ENCODE measurements around the gene SNX13.
"Not testable (repeated sequence)": the region's sequence is repeated elsewhere in the genome, so short reads cannot be mapped to it uniquely, and the experiment has no call there.

SNX13 gene

GRCh38 chr7:17849504-17849903 is 90.8 kb downstream of the SNX13 start:
- no peak for DNase-seq (ENCODE audit: low spot score)

GRCh38 chr7:17848516-17848915 is 91.8 kb downstream of the SNX13 start:
- no peak for DNase-seq (ENCODE audit: low spot score)

- DNase-seq (ENCODE audit: low spot score) = no peak
Measured at GRCh38 chr7:17846935-17847334, 93.4 kb downstream of the SNX13 start.

- no peak for DNase-seq (ENCODE audit: low spot score)
Measured at GRCh38 chr7:17845197-17845547, 95.1 kb downstream of the SNX13 start.

- DNase-seq (ENCODE audit: low spot score) = no peak
Measured at GRCh38 chr7:17844514-17845196, 95.6 kb downstream of the SNX13 start.

GRCh38 chr7:17844022-17844421 is 96.3 kb downstream of the SNX13 start:
- no peak for DNase-seq (ENCODE audit: low spot score)

GRCh38 chr7:17843041-17843440 is 97.3 kb downstream of the SNX13 start:
- no peak for DNase-seq (ENCODE audit: low spot score)

- DNase-seq (ENCODE audit: low spot score) = no peak
Measured at GRCh38 chr7:17832820-17833355, 107.4 kb downstream of the SNX13 start.

- no peak for DNase-seq (ENCODE audit: low spot score)
Measured at GRCh38 chr7:17832242-17832641, 108.1 kb downstream of the SNX13 start.

- DNase-seq (ENCODE audit: low spot score) = no peak
Measured at GRCh38 chr7:17830206-17830605, 110.1 kb downstream of the SNX13 start.

- no peak for DNase-seq (ENCODE audit: low spot score)
Measured at GRCh38 chr7:17829001-17829400, 111.3 kb downstream of the SNX13 start.

GRCh38 chr7:17822547-17823173 is 117.6 kb downstream of the SNX13 start:
- no peak for DNase-seq (ENCODE audit: low spot score)

- no peak for DNase-seq (ENCODE audit: low spot score)
Measured at GRCh38 chr7:17816903-17817302, 123.4 kb downstream of the SNX13 start.

GRCh38 chr7:17815318-17815717 is 125.0 kb downstream of the SNX13 start:
- no peak for DNase-seq (ENCODE audit: low spot score)

GRCh38 chr7:17814058-17814457 is 126.2 kb downstream of the SNX13 start:
- DNase-seq (ENCODE audit: low spot score) = no peak

- DNase-seq (ENCODE audit: low spot score) = not testable (repeated sequence)
Measured at GRCh38 chr7:17809215-17809614, 131.1 kb downstream of the SNX13 start.

- DNase-seq (ENCODE audit: low spot score) = no peak
Measured at GRCh38 chr7:17807242-17807641, 133.1 kb downstream of the SNX13 start.

- no peak for DNase-seq (ENCODE audit: low spot score)
Measured at GRCh38 chr7:17806631-17807030, 133.7 kb downstream of the SNX13 start.

- DNase-seq (ENCODE audit: low spot score) = no peak
Measured at GRCh38 chr7:17802056-17802455, 138.2 kb downstream of the SNX13 start.

GRCh38 chr7:17792075-17792936 is 148.0 kb downstream of the SNX13 start:
- DNase-seq (ENCODE audit: low spot score) = no peak

- DNase-seq (ENCODE audit: low spot score) = no peak
Measured at GRCh38 chr7:17787257-17787656, 153.0 kb downstream of the SNX13 start.

- DNase-seq (ENCODE audit: low spot score) = no peak
Measured at GRCh38 chr7:17786314-17786852, 153.9 kb downstream of the SNX13 start.

GRCh38 chr7:17782216-17782549 is 158.1 kb downstream of the SNX13 start:
- no peak for DNase-seq (ENCODE audit: low spot score)

All from globus pallidus (tissue), 1 donor.